Naive thymus-derived CD8-positive, alpha-beta T cell (primary cell): ENCODE measurements around the gene ABCD3. TPM values are rescaled to one million over a fixed set of nuclear protein-coding genes. Genes with fewer than 3 reads are reported as not detected.
"Not testable (repeated sequence)": the region's sequence is repeated elsewhere in the genome, so short reads cannot be mapped to it uniquely, and the experiment has no call there.

ENCODE experiments used
- ATAC-seq, 2 donors: fragments of 150-1000 bp; cut with Tn5 transposase in 1 of 2; sonication (Bioruptor Pico), chemical (Tn5 transposase) in 1 of 2; 1 replicate in 1 of 2; 2 replicates in 1 of 2; pipeline ENCODE4 v1.10.0; 2021; ENCODE audit warnings: mild to moderate bottlenecking in 2 of 2, moderate library complexity in 2 of 2
- POLR2A ChIA-PET: fragments of 350-600 bp; sonication (Branson Sonifier 250); formaldehyde crosslinking; loops from one replicate; lab custom pipeline; 2021; ENCODE audit warnings: antibody characterized with exemption; lab: Charles Lee
- DNase-seq, 10 donors: peaks; one replicate each; pipeline versions ENCODE4 v3.0.0 to v3.0.0-alpha.2; 2020 to 2022
- H3K27ac Mint-ChIP-seq, 10 donors: one replicate each; pipeline ENCODE4 v1.8.0; 2020 to 2022; ENCODE audit warnings: mild to moderate bottlenecking in 10 of 10, mixed read lengths in 10 of 10, moderate library complexity in 4 of 10, inconsistent platforms in 1 of 10
- H3K27me3 Mint-ChIP-seq, 5 donors: one replicate each; pipeline ENCODE4 v1.8.0; 2021 to 2022; ENCODE audit warnings: mixed read lengths in 5 of 5
- H3K36me3 Mint-ChIP-seq, 3 donors: one replicate each; pipeline ENCODE4 v1.8.0; 2020 to 2022; ENCODE audit warnings: mixed read lengths in 3 of 3, mild to moderate bottlenecking in 2 of 3, inconsistent platforms in 1 of 3
- H3K4me1 Mint-ChIP-seq, 4 donors: one replicate each; pipeline ENCODE4 v1.8.0; 2021 to 2022; ENCODE audit warnings: mixed read lengths in 4 of 4
- H3K4me3 Mint-ChIP-seq, 10 donors: one replicate each; pipeline ENCODE4 v1.8.0; 2020 to 2022; ENCODE audit warnings: mild to moderate bottlenecking in 10 of 10, mixed read lengths in 10 of 10, moderate library complexity in 6 of 10, inconsistent platforms in 1 of 10
- H3K9me3 Mint-ChIP-seq, 9 donors: one replicate each; pipeline ENCODE4 v1.8.0; 2020 to 2022; ENCODE audit warnings: mixed read lengths in 9 of 9, mild to moderate bottlenecking in 3 of 9, inconsistent platforms in 1 of 9, moderate library complexity in 1 of 9
- polyA plus RNA-seq, 3 donors: library from polyadenylated mRNA; unstranded; fragments of 300-500 nt; fragmentation: Illumina TruSeq; gene quantifications; one replicate each; pipeline ENCODE4 v1.2.3, GENCODE V29; 2021
- total RNA-seq, 8 experiments: library from RNA in 2 of 8; stranded (reverse) in 2 of 8; gene quantifications; one replicate each; pipeline ENCODE4 v1.2.3 and lab custom pipeline; 2021 to 2026

ABCD3 gene
- total RNA-seq (10 to 100 TPM; 27.6 to 32.9 TPM), polyA plus RNA-seq (10 to 100 TPM; 27.3 to 31.6 (median 27.7) TPM), total RNA-seq (lab: John Stamatoyannopoulos, UW) (25.8 to 79.4 (median 60.3) reads per million in 6 experiments)

- peaks cover 0 to 5% (median 3%) of the 10 kb centered on the region in 5 donors for H3K27me3 Mint-ChIP-seq
- H3K36me3 Mint-ChIP-seq, result no peaks in the 10 kb centered on the region
- peak within 1 kb of the TSS in 7 of 10 donors; percentile 36 to 92 (median 88) for H3K27ac Mint-ChIP-seq
- peak; percentile 96 to 99 (median 98) for DNase-seq
- POLR2A ChIA-PET, result interaction anchor here (0.6 to 2.7 kb wide), 10 partner anchors 14 to 816 kb away, joined by 3 to 13 read pairs (median 4); partner anchors contain the start of genes ALG14 and RWDD3
- H3K9me3 Mint-ChIP-seq, result no peaks in the 10 kb centered on the region
- ATAC-seq, result peak; percentile 89
- H3K4me1 Mint-ChIP-seq, result peaks cover 12 to 41% (median 37%) of the 10 kb centered on the region in 4 donors
- H3K4me3 Mint-ChIP-seq, result peak within 1 kb of the TSS in 1 of 10 donors; percentile 89
These were observed at the start of gene ABCD3 for GRCh38 chr1:94417978-94418663. Gene ABCD3 (plus strand): TSS chr1:94418389. CDS start chr1:94418479, 90 bp downstream.

- DNase-seq, H3K4me3 Mint-ChIP-seq, POLR2A ChIA-PET, H3K4me1 Mint-ChIP-seq, ATAC-seq: not testable (repeated sequence)
- Mint-ChIP-seq H3K9me3 (peaks cover 0 to 22% (median 0%) of the 10 kb centered on the region in 9 donors), H3K27me3 (peaks cover 0 to 18% (median 8%) of the 10 kb centered on the region in 5 donors), H3K27ac (peak overlapping the region in 1 of 10 donors; percentile 4), H3K36me3 (peaks cover 0 to 20% (median 5%) of the 10 kb centered on the region in 3 donors)
These were observed 45.4 kb upstream of the ABCD3 start for GRCh38 chr1:94372771-94373170.

GRCh38 chr1:94373311-94373710, 44.9 kb upstream of the ABCD3 start:
- ATAC-seq, POLR2A ChIA-PET, H3K4me3 Mint-ChIP-seq, H3K4me1 Mint-ChIP-seq, H3K27ac Mint-ChIP-seq, DNase-seq: not testable (repeated sequence)
- peaks cover 0 to 22% (median 0%) of the 10 kb centered on the region in 9 donors for H3K9me3 Mint-ChIP-seq
- H3K27me3 Mint-ChIP-seq, result peaks cover 0 to 22% (median 8%) of the 10 kb centered on the region in 5 donors
- peaks cover 0 to 20% (median 5%) of the 10 kb centered on the region in 3 donors for H3K36me3 Mint-ChIP-seq

GRCh38 chr1:94375666-94376065, 42.5 kb upstream of the ABCD3 start:
- H3K4me3 Mint-ChIP-seq, ATAC-seq, H3K36me3 Mint-ChIP-seq, H3K4me1 Mint-ChIP-seq, DNase-seq, H3K9me3 Mint-ChIP-seq, POLR2A ChIA-PET, H3K27ac Mint-ChIP-seq: not testable (repeated sequence)
- H3K27me3 Mint-ChIP-seq, result peaks cover 0 to 22% (median 6%) of the 10 kb centered on the region in 5 donors

GRCh38 chr1:94378493-94378892, 39.7 kb upstream of the ABCD3 start:
- not testable (repeated sequence) for H3K27ac Mint-ChIP-seq, ATAC-seq, DNase-seq, H3K9me3 Mint-ChIP-seq, H3K36me3 Mint-ChIP-seq, H3K4me3 Mint-ChIP-seq, H3K4me1 Mint-ChIP-seq
- POLR2A ChIA-PET, result interaction anchor here (1.0 kb wide), 1 partner anchor 40 kb away, joined by 4 read pairs; the partner anchor contains the start of gene ABCD3
- H3K27me3 Mint-ChIP-seq, result peaks cover 0 to 22% (median 6%) of the 10 kb centered on the region in 5 donors

- ATAC-seq (no peak), DNase-seq (no peak)
- H3K27ac Mint-ChIP-seq, result peak overlapping the region in 1 of 10 donors; percentile 6
- H3K9me3 Mint-ChIP-seq, result no peaks in the 10 kb centered on the region
- H3K27me3 Mint-ChIP-seq, result peaks cover 0 to 22% (median 5%) of the 10 kb centered on the region in 5 donors
- peaks cover 0 to 3% (median 0%) of the 10 kb centered on the region in 3 donors for H3K36me3 Mint-ChIP-seq
- POLR2A ChIA-PET, result no interaction called here
- H3K4me3 Mint-ChIP-seq, result no peak overlapping the region
- H3K4me1 Mint-ChIP-seq, result peaks cover 5 to 17% (median 12%) of the 10 kb centered on the region in 4 donors
These were observed 38.6 kb upstream of the ABCD3 start for GRCh38 chr1:94379615-94380014.

- Mint-ChIP-seq H3K27me3 (peaks cover 0 to 12% (median 3%) of the 10 kb centered on the region in 5 donors), H3K27ac (peak overlapping the region in 3 of 10 donors; percentile 17 to 58 (median 21)), H3K36me3 (peaks cover 0 to 3% (median 0%) of the 10 kb centered on the region in 3 donors), H3K4me3 (no peak overlapping the region), H3K9me3 (no peaks in the 10 kb centered on the region), H3K4me1 (peaks cover 12 to 28% (median 23%) of the 10 kb centered on the region in 4 donors)
- ATAC-seq, result no peak
- DNase-seq, result no peak
- POLR2A ChIA-PET, result no interaction called here
These were observed 36.0 kb upstream of the ABCD3 start for GRCh38 chr1:94382201-94382600.

GRCh38 chr1:94383966-94384408, 34.2 kb upstream of the ABCD3 start:
- Mint-ChIP-seq H3K4me1 (peaks cover 12 to 28% (median 23%) of the 10 kb centered on the region in 4 donors), H3K36me3 (peaks cover 0 to 7% (median 3%) of the 10 kb centered on the region in 3 donors), H3K4me3 (peak overlapping the region in 3 of 10 donors; percentile 15 to 75 (median 61)), H3K27ac (peak overlapping the region in 6 of 10 donors; percentile 59 to 90 (median 68)), H3K27me3 (peaks cover 0 to 6% (median 0%) of the 10 kb centered on the region in 5 donors), H3K9me3 (peaks cover 0 to 7% (median 0%) of the 10 kb centered on the region in 9 donors)
- ATAC-seq, result no peak
- DNase-seq, result no peak
- POLR2A ChIA-PET, result interaction anchor here (2.0 kb wide), 1 partner anchor 34 kb away, joined by 12 read pairs; the partner anchor contains the start of gene ABCD3

- Mint-ChIP-seq H3K27me3 (no peaks in the 10 kb centered on the region), H3K4me3 (peak overlapping the region; percentile 60 to 86 (median 70)), H3K36me3 (peaks cover 0 to 13% (median 6%) of the 10 kb centered on the region in 3 donors), H3K27ac (peak overlapping the region; percentile 62 to 94 (median 89)), H3K4me1 (peaks cover 12 to 28% (median 23%) of the 10 kb centered on the region in 4 donors), H3K9me3 (peaks cover 0 to 11% (median 5%) of the 10 kb centered on the region in 9 donors)
- POLR2A ChIA-PET, result interaction anchor here (2.0 kb wide), 1 partner anchor 34 kb away, joined by 12 read pairs; the partner anchor contains the start of gene ABCD3
- DNase-seq, result peak in 4 of 10 donors; percentile 5 to 43 (median 35)
- peak; percentile 74 to 81 for ATAC-seq
These were observed 33.5 kb upstream of the ABCD3 start for GRCh38 chr1:94384485-94385265.

GRCh38 chr1:94385308-94385929, 32.8 kb upstream of the ABCD3 start:
- POLR2A ChIA-PET, result interaction anchor here (2.0 kb wide), 1 partner anchor 33 kb away, joined by 12 read pairs; the partner anchor contains the start of gene ABCD3
- ATAC-seq, result no peak

GRCh38 chr1:94389298-94389697, 28.9 kb upstream of the ABCD3 start:
- H3K27me3 Mint-ChIP-seq, result peaks cover 0 to 5% (median 2%) of the 10 kb centered on the region in 5 donors
- no peak for DNase-seq
- peaks cover 0 to 16% (median 8%) of the 10 kb centered on the region in 3 donors for H3K36me3 Mint-ChIP-seq
- no peak overlapping the region for H3K4me3 Mint-ChIP-seq
- POLR2A ChIA-PET, result no interaction called here
- H3K4me1 Mint-ChIP-seq, result peaks cover 8 to 14% (median 14%) of the 10 kb centered on the region in 4 donors
- H3K27ac Mint-ChIP-seq, result no peak overlapping the region
- no peak for ATAC-seq
- peaks cover 0 to 16% (median 8%) of the 10 kb centered on the region in 9 donors for H3K9me3 Mint-ChIP-seq

More at GRCh38 chr1:94385308-94385929, 32.8 kb upstream of the ABCD3 start:
- Mint-ChIP-seq H3K4me1 (peaks cover 12 to 28% (median 23%) of the 10 kb centered on the region in 4 donors), H3K27ac (peak overlapping the region; percentile 62 to 94 (median 89)), H3K4me3 (peak overlapping the region; percentile 60 to 86 (median 70)), H3K9me3 (peaks cover 0 to 14% (median 8%) of the 10 kb centered on the region in 9 donors), H3K36me3 (peaks cover 0 to 16% (median 8%) of the 10 kb centered on the region in 3 donors), H3K27me3 (no peaks in the 10 kb centered on the region)
- peak in 1 of 10 donors; percentile 2 for DNase-seq
